Psoas muscle (tissue), 8 donors: Measurements from ENCODE around the gene GALNT12. TPM values are rescaled to one million over a fixed set of nuclear protein-coding genes. Genes with fewer than 3 reads are reported as not detected.
A peak's percentile ranks its signal among the peaks of the same experiment; 100 is the strongest.

Source experiments
- ATAC-seq, 4 donors: fragments of 200-7000 bp; cut with Tn5 transposase; one replicate each; pipeline ENCODE4 v1.9.1; 2020; ENCODE audit warnings: moderate library complexity in 3 of 4, mild to moderate bottlenecking in 2 of 4
- DNase-seq, 2 donors: peaks; one replicate each; pipeline ENCODE4 v3.0.0-alpha.2; 2020
- H3K27ac ChIP-seq: fragments of 200-600 bp; one replicate; pipeline ENCODE4 v1.8.0; 2022
- H3K27me3 ChIP-seq, 3 donors: fragments of 200-600 bp in 1 of 3; one replicate each; pipeline versions ENCODE4 v1.6.1 to v1.8.0; 2013 to 2022; ENCODE audit warnings: low read length in 2 of 3, mild to moderate bottlenecking in 2 of 3, moderate library complexity in 1 of 3; ENCODE audit not compliant: insufficient read depth in 3 of 3
- H3K36me3 ChIP-seq, 2 donors: fragments of 200-600 bp in 1 of 2; one replicate each; pipeline versions ENCODE4 v1.6.1 to v1.8.0; 2013 to 2022; ENCODE audit warnings: low read depth in 1 of 2, mild to moderate bottlenecking in 1 of 2, moderate library complexity in 1 of 2; ENCODE audit not compliant: insufficient read depth in 1 of 2
- H3K4me1 ChIP-seq: fragments of 200-600 bp; one replicate; pipeline ENCODE4 v1.8.0; 2022
- H3K4me3 ChIP-seq: fragments of 200-600 bp; one replicate; pipeline ENCODE4 v1.8.0; 2022; ENCODE audit warnings: mild to moderate bottlenecking
- H3K9me3 ChIP-seq: fragments of 200-600 bp; one replicate; pipeline ENCODE4 v1.8.0; 2022
- WGBS, 3 donors: extraction: QIAGEN DNeasy Blood & Tissue Kit; methylation state at CpG; one replicate each; pipeline versions ENCODE4 v1.1.6 to v1.1.7; 2013; 5-methylcytosine and 5-hydroxymethylcytosine counted together
- intact Hi-C, 2 donors: fragments of 100-400 bp; cut with DNase I; formaldehyde crosslinking; loops; one replicate each; pipeline versions ENCODE4 v1.11.0 to v1.14.2; 2022
- polyA plus RNA-seq, 3 donors: library from polyadenylated mRNA; stranded (reverse); fragments of 200-250 nt; gene quantifications; one replicate each; pipeline ENCODE4 v1.2.3, GENCODE V29; 2013
- total RNA-seq, 4 donors: library from RNA; stranded (reverse); fragmentation: NEBNext Ultra II Directional in 2 of 4; extraction: Animal tissue kit (Norgen Biotek cat#: 25700) in 2 of 4; gene quantifications; one replicate each; pipeline versions ENCODE4 v1.2.1 to v1.2.4, GENCODE V29; 2021 to 2023
- TF ChIP-seq, protein P1 (sequence below): fragments of 200-600 bp; IDR thresholded peaks from one replicate; pipeline ENCODE4 v1.8.0; 2022; ENCODE audit warnings: antibody characterized with exemption
- donor health status: healthy with polysubstance abuse.
- donor health status: DM: no; HTN: no; CAD: no; lungs with moderate emphysema.
- donor health status: Bipolar disorder and iron deficiency.
- donor health status: healthy.
- donor health status: DM: yes; HTN: yes; CAD: no.
- donor health status: DM: no; HTN: no; CAD: no.
- donor health status: DM: no; HTN: no; CAD: no.
- donor health status: DM: yes; HTN: yes; CAD: no.

The GALNT12 gene
- total and polyA plus RNA-seq, 7 donors = 0.12 to 0.32 (median 0.28) TPM; not detected in 1

DNA sequence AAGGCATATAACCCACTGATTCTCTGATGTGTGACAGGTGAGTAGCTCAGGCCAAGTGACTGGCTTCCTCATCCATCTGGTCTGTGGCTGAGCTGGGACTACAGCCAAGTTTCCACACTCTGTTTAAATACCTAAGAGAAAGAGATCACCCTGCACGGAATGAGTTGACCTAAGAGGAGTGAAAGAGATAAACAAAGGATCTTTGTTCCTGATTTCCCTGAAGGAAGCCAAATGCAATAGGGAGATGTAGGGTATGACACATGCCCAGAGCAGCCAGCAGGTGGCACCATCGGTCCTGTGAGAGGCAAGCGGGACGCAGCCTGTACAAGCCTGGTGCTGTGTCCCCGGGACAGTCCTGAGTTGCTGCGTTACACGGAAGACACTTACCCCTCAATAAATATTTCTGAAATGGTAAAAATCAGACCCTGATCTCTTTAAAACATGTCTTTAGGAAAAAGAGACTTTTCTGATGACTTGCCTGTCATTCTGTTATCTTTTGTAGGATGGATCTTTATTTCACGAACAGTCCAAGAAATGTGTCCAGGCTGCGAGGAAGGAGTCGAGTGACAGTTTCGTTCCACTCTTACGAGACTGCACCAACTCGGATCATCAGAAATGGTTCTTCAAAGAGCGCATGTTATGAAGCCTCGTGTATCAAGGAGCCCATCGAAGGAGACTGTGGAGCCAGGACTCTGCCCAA is 41.1 kb downstream of the GALNT12 start:
- ATAC-seq = peak; percentile 99 to 100 (median 99)

DNA sequence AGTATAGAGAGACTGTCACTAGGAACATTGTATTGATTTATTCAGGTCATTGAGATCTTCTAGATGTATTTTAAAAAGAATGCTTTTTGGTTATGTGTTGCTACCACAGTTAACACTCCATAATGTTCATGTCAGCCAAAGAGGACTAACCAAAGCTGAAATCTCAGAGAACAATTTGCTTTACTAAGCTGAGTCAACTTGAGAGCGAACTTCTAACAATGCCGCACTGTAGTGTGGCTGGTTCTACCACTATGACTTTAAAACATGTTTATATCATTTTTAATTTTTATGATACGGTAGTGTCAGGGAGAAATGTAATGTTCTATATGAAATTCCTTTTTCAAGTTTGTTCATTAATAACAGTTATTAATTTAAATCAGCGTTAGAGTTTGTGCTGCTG is 42.1 kb downstream of the GALNT12 start:
- no peaks in the 10 kb centered on the region for H3K9me3 ChIP-seq
- no peak overlapping the region for H3K27ac ChIP-seq
- DNase-seq (no peak), ATAC-seq (no peak)
- H3K36me3 ChIP-seq = no peaks in the 10 kb centered on the region
- intact Hi-C loops = loop anchor here (2.0 to 5.0 kb wide), 4 partner anchors 149 to 293 kb away; no protein-coding TSS in a partner anchor
- peaks cover 4% of the 10 kb centered on the region for H3K4me1 ChIP-seq
- TF ChIP-seq, protein P1, sequence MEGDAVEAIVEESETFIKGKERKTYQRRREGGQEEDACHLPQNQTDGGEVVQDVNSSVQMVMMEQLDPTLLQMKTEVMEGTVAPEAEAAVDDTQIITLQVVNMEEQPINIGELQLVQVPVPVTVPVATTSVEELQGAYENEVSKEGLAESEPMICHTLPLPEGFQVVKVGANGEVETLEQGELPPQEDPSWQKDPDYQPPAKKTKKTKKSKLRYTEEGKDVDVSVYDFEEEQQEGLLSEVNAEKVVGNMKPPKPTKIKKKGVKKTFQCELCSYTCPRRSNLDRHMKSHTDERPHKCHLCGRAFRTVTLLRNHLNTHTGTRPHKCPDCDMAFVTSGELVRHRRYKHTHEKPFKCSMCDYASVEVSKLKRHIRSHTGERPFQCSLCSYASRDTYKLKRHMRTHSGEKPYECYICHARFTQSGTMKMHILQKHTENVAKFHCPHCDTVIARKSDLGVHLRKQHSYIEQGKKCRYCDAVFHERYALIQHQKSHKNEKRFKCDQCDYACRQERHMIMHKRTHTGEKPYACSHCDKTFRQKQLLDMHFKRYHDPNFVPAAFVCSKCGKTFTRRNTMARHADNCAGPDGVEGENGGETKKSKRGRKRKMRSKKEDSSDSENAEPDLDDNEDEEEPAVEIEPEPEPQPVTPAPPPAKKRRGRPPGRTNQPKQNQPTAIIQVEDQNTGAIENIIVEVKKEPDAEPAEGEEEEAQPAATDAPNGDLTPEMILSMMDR = no peak
- 92 to 97% (median 96%) methylated on average over 4 of the region's 4 CpGs for WGBS, 3 donors
- no peaks in the 10 kb centered on the region for H3K27me3 ChIP-seq
- H3K4me3 ChIP-seq = no peak overlapping the region

More for the DNA sequence above, 41.1 kb downstream of the GALNT12 start:
- Histone ChIP-seq H3K4me3 (peak overlapping the region; percentile 56), H3K36me3 (no peaks in the 10 kb centered on the region), H3K4me1 (peaks cover 4% of the 10 kb centered on the region), H3K9me3 (no peaks in the 10 kb centered on the region), H3K27ac (no peak overlapping the region), H3K27me3 (no peaks in the 10 kb centered on the region)
- intact Hi-C loops = loop anchor here (2.0 to 5.0 kb wide), 4 partner anchors 150 to 294 kb away; no protein-coding TSS in a partner anchor
- DNase-seq = peak; percentile 87 to 95
- 2 to 8% (median 4%) methylated on average over 16 of the region's 16 CpGs for WGBS, 3 donors
- TF ChIP-seq, protein P1 = peak; percentile 94

DNA sequence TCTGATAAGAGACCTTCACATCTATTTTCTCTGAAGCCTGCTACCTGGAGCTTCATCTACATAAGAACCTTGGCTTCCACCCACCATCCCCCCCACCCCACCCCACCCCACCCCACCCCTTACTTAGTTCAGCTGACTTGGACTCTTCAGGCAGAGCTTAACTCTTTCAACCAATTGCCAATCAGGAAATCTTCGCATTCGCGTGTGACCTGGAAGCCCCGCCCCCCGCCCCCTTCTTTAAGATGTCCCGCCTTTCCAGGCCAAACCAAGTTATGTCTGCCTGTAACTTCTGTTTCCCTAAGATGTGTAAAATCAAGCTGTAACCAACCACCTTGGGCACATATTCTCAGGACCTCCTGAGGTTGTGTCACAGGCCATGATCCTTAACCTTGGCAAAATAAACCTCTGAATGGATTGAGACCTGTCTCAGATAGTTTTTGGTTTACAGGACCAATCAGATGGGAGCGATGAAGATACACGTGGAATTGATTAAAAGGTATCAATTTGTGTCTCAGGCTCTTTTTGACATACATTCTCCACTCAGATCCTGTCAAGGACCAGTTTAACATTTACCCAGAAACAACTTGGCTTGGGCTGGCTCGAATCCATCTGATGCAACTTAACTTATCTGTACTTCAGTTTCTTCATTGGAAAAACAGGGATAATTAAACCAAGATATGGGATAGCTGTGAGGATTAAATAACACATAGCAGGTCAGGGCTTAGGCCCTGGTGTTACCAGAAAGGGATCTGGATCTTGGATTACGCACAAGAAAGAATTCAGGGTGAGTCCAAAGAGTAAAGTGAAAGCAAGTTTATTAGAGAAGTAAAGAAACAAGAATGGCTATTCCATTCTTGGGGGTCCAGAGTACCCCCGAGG is 43.6 kb downstream of the GALNT12 start:
- Histone ChIP-seq H3K27me3 (no peaks in the 10 kb centered on the region), H3K9me3 (peaks cover 2% of the 10 kb centered on the region), H3K4me3 (no peak overlapping the region), H3K27ac (no peak overlapping the region), H3K4me1 (peaks cover 4% of the 10 kb centered on the region), H3K36me3 (no peaks in the 10 kb centered on the region)
- no peak for DNase-seq
- TF ChIP-seq, protein P1 = no peak
- intact Hi-C loops = no loop called here
- no peak for ATAC-seq
- WGBS, 3 donors = 93 to 95% (median 93%) methylated on average over 11 of the region's 11 CpGs

DNA sequence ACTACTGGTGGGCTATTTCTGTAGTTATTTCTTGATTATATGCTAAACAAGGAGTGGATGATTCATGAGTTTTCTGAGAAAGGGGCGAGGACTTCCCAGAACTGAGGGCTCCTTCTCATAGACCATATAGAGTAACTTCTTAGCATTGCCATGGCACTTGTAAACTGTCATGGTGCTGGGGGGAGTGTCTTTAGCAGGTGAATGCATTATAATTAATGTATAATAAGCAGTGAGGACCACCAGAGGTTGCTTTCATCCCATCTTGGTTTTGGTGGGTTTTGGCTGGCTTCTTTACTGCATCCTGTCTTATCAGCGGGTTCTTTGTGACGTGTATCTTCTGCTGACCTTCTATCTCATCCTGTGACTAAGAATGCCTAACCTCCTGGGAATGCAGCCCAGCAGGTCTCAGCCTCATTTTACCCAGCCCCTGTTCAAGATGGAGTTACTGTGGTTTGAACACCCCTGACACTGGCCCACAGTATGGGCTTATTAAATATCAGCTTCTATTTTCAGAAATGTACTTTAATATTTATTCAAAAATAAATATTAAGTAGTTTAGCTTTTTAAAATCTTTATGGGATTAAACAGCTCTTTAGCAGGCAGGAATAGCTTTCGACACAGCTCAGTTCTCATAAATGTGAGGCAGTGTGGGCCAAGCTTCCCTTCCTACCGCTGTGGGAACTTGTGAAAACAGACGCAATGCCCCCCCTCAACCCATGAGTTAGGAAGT is 44.4 kb downstream of the GALNT12 start:
- no peak for ATAC-seq
- 87 to 90% (median 90%) methylated on average over 6 of the region's 6 CpGs for WGBS, 3 donors
- intact Hi-C loops = no loop called here

More for the DNA sequence above, 44.4 kb downstream of the GALNT12 start:
- Histone ChIP-seq H3K27me3 (no peaks in the 10 kb centered on the region), H3K9me3 (peaks cover 5% of the 10 kb centered on the region), H3K36me3 (no peaks in the 10 kb centered on the region), H3K27ac (no peak overlapping the region), H3K4me1 (peaks cover 4% of the 10 kb centered on the region), H3K4me3 (no peak overlapping the region)
- no peak for DNase-seq
- TF ChIP-seq, protein P1 = no peak
